HG02571 (cell line): ENCODE data around the gene RHOBTB1.
"Not testable (repeated sequence)": the region's sequence is repeated elsewhere in the genome, so short reads cannot be mapped to it uniquely, and the experiment has no call there.

Experiments
- ATAC-seq: cut with Tn5 transposase; IDR thresholded peaks from one replicate; pipeline ENCODE4 v1.9.1; 2021; ENCODE audit warnings: mild to moderate bottlenecking, moderate library complexity; ENCODE audit not compliant: unreplicated experiment

The RHOBTB1 gene

DNA sequence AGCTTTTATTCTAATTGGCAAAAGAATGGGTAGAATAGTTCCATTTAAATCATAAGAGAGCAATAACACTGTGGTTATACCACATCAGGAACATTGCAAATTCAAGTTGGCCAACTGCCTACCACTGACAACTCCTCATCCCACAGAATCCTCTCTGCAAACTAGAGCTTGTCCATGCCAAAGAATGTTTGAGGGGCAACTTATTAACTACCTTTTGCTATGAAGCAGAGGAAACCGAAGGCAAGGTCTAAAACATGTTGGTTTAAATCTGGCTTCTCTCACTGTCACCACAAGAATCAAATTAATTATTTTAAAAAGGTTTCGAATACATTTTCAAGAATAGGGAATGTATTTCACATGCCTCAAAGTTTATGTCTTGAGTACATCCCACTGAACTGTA is 36.0 kb downstream of the RHOBTB1 start:
- no peak for ATAC-seq

- no peak for ATAC-seq
Observed at GRCh38 chr10:60907236-60907635, 36.7 kb downstream of the RHOBTB1 start.

- not testable (repeated sequence) for ATAC-seq
Observed at GRCh38 chr10:60906825-60907224, 37.2 kb downstream of the RHOBTB1 start.

DNA sequence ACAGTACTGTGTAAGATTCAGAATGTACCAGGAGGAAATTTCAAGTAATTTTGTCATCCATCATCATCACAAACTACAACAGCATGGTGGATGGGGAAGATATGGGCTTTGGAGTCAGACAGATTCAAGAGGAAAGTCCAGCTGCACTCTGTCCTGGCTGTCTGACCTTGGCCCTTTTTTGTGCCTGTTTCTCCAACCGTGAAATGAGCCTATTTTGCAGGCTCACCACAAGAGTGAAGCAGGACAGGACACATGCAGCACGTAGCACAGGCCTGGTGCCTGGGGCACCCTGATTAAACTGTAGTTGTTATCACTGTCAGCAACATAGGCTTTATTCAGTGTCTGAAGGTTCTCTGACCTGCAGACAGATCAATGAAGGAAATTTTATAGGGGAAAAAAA is 37.6 kb downstream of the RHOBTB1 start:
- ATAC-seq, result no peak

- ATAC-seq, result no peak
Observed at GRCh38 chr10:60905580-60905979, 38.4 kb downstream of the RHOBTB1 start.

DNA sequence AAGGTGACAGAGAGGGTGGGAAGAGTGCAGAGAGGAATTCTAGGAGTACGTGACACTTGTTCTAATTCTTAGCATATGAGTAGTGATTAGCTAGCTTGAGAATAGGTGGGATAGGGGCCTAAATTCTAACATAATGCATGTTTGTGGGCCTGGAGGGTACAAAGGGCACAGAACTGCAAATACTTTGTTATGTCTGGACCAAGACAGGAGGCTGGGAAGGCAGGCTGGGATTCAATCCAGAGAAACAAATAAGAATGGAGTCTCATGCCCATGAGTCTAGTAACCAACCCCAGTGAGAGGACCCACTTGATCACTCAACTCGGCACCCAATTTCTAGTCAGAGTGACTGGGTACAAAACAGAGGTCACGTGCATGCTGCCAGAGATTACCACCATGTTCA is 40.9 kb downstream of the RHOBTB1 start:
- no peak for ATAC-seq

DNA sequence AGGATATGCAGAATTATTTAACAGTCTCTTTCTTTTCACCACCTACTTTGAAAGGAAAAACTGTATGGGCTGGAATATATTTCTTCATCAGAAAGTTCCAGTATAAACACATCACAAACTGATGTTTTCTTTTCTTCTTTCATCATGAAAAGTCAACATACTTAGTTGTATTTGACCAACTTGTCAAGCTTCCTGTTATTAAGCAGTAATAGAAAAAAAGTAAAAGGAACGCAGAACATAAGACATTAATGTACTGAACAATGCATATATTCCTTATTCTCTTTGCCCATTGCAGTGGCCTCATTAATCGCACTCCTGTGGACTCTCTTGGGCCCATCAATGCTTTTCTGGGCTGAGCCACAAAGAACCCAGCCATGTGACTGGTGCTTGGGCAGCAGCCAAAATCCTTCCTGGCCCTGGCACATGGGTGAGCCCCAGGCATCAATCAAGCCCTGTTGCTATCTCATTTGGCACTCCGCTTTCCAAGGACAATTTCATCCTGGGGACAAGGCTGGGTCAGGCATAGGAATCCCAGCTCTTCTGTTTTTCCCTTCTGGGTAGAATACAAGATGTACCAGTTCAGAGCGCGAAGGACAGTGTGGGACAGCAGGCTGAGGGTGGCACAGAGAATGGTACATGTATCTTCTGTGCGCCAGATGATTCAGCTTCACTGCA is 42.3 kb downstream of the RHOBTB1 start:
- ATAC-seq, result no peak

GRCh38 chr10:60899266-60899665 is 44.7 kb downstream of the RHOBTB1 start:
- no peak for ATAC-seq

DNA sequence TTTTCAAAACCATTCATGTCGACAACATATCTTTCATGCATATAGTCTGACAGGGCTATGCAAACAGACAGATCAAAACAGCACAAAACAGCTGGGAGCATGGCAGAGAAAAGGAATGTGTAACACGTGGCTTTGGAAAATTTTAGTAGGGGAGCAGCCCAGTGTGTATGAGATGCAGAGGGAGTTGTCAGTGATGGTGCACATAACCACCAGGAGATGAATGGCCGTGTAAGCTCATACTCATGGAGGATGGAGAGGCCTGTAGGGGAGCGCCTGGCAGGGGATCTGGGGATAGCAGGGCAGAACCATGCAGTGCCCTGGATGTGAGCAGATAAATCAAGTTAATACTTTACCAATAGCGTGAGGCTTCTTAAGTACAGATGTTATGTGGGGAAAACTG is 45.7 kb downstream of the RHOBTB1 start:
- ATAC-seq, result no peak

DNA sequence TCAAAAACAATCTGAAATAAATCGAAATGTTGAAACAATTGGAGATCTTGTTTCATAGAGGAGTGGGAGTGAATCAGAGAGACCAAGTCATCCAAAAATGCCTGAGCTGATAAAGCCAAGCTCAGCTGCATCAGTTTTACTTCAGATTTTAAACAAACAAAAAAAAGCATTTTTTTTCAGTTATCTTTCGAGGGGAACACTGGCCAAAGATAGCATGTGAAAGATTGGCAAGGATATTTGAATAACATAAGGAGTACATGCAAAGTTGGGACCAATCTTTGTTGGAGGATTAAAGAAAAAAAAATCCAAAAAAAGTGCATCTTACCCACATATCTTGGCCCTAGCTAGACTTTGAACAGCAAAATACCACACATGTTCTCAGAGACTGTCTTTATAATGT is 47.2 kb downstream of the RHOBTB1 start:
- no peak for ATAC-seq

DNA sequence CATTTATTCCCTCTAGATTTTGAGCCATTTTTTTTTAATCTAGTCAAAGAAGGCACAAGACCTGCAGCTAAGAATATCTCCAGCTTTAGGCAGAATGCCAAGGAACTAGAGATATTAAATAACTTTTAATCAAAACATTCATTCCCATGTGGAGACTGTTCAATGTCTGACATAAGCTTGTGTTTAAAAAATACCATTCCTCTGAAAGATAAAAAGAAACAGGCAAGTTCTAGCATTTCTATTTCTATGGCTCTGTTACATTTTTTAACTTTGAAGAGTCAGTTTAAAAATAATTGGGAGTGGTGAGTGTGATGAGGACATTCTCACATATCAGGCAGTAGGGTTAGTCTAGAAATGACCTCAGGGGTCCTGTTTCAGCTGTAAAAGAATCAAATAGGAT is 48.0 kb downstream of the RHOBTB1 start:
- no peak for ATAC-seq

GRCh38 chr10:60894786-60895185 is 49.2 kb downstream of the RHOBTB1 start:
- no peak for ATAC-seq

GRCh38 chr10:60893231-60893630 is 50.8 kb downstream of the RHOBTB1 start:
- no peak for ATAC-seq

DNA sequence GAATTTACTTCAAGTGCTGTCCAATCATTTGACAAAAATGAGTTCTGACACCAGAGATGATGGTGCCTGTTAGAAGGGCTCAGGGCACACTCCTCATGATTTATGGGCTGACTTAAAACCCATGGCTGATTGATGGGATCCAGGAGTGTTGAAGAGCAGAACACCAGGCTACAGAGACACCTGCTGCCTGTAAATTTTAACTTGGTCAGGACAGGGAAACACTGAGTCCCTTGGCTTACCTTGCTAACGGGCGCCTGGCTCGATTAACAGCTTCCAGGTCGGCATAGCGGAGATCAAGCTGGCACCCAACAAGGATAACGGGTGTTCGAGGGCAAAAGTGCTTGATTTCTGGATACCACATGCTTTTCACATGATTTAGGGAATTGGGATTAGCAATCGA is 51.4 kb downstream of the RHOBTB1 start:
- no peak for ATAC-seq

GRCh38 chr10:60890811-60891210 is 53.2 kb downstream of the RHOBTB1 start:
- no peak for ATAC-seq

GRCh38 chr10:60883187-60883586 is 60.8 kb downstream of the RHOBTB1 start:
- no peak for ATAC-seq

DNA sequence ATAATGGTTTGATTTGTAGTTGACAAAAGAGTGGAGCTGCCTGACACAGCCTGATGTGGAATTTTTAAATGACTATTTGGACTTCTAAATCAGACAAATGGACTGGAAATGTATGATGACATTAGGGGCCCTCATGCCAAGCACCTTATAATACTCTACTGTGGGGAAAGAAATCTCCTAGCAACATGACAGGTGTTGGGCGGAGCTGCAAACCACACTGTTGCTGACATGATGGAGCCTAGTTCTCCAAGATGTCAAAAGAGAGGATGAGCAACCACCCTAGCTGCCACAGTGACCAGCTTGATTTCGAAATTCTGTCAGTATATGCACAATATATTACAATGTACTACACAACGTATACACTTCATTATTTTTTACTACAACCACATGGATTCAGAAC is 65.8 kb downstream of the RHOBTB1 start:
- no peak for ATAC-seq

DNA sequence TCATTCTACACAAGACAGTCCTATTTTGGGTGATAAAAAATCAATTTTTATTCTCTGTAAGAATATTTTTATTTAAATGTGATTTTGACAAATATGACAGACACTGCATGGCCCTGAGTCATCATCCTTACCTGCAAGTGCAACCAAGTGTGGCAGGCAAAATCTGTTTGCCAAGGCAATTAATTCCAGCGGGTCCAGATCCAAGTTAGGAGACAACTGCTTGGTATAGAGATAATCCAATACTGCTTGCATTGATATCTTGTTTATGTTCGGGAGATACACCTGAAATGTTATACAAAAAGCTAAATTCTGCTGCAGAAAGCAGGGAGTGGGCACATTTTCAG is 66.2 kb downstream of the RHOBTB1 start:
- no peak for ATAC-seq

- no peak for ATAC-seq
Observed at GRCh38 chr10:60877061-60877776, 66.8 kb downstream of the RHOBTB1 start.

- ATAC-seq, result no peak
Observed at GRCh38 chr10:60873758-60874157, 70.2 kb downstream of the RHOBTB1 start.

GRCh38 chr10:60872451-60872850 is 71.5 kb downstream of the RHOBTB1 start:
- ATAC-seq, result no peak

- no peak for ATAC-seq
Observed at GRCh38 chr10:60871215-60871614, 72.8 kb downstream of the RHOBTB1 start.

DNA sequence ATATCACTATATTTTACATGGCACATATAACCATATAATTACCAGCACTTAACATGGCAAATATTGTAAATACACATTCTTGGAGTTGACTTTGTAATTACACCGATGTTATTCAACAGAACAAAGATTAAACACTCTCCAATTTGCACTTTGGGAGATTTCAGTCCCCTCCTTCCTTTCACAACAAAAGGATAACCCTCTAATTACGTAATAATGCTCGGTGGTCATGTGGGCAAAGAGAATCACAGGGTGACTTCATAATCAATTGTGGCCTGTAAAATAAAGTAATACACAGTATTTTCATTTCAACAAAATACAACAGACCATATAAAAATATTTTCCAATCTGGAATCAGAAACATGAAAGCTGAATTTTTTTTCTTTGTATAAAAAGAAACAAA is 73.2 kb downstream of the RHOBTB1 start:
- ATAC-seq, result no peak
